ENCODE measurements around the gene SDK2. TPM values are rescaled to one million over a fixed set of nuclear protein-coding genes. Genes with fewer than 3 reads are reported as not detected.

The SDK2 gene
- polyA plus RNA-seq, 3 donors: 0.01 TPM; not detected in 2

DNA sequence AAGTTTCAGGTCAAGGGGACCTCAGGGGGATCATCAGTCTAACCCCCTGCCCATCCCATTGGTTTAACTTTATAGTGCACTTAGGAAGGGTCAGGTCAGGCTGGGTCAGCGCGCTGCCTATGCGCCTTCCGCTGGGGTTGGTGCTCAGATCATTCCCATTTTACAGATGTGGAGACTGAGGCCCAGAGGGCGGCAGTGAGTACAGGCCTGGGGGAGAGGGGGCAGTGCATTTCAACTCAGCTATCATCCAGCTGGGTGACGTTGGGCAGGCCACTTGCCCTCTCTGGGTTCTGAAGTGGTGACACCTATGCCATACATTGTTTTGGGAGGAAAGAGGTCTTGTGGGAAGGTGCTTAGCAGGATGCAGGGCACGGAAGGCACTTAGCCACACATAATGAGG, 204.6 kb downstream of the SDK2 start:
- no peak overlapping the region for H3K27ac ChIP-seq (ENCODE audit: low read depth in 1 of 2, low read length in 2 of 2)
- H3K4me3 ChIP-seq (replicated peaks in 1 of 3; ENCODE audit: low read depth in 2 of 3, low read length in 3 of 3): no peak overlapping the region
- H3K79me2 ChIP-seq (ENCODE audit: insufficient read depth, low read length): no peaks in the 10 kb centered on the region
- Mint-ChIP-seq H3K4me1 (no peaks in the 10 kb centered on the region), H3K4me3 (no peak overlapping the region), H3K36me3 (no peaks in the 10 kb centered on the region), H3K27ac (no peak overlapping the region), H3K27me3 (ENCODE audit: low read depth in 3 of 3) (peaks cover 0 to 2% (median 0%) of the 10 kb centered on the region in 3 donors), H3K9me3 (peaks cover 0 to 4% (median 0%) of the 10 kb centered on the region in 7 donors)
- H3K27me3 ChIP-seq (ENCODE audit: control insufficient read depth in 2 of 2, insufficient read depth in 2 of 2, low read length in 2 of 2): no peaks in the 10 kb centered on the region
- no peaks in the 10 kb centered on the region for H3K36me3 ChIP-seq (replicated peaks in 1 of 2; ENCODE audit: control insufficient read depth in 1 of 2, insufficient read depth in 2 of 2, low read length in 2 of 2)
- no peak overlapping the region for H3K9ac ChIP-seq (ENCODE audit: insufficient read depth, low read length, poor library complexity, severe bottlenecking)
- no peaks in the 10 kb centered on the region for H3K4me1 ChIP-seq (ENCODE audit: control insufficient read depth in 1 of 2, insufficient read depth in 2 of 2, low read length in 2 of 2)
- TF ChIP-seq, protein P1, sequence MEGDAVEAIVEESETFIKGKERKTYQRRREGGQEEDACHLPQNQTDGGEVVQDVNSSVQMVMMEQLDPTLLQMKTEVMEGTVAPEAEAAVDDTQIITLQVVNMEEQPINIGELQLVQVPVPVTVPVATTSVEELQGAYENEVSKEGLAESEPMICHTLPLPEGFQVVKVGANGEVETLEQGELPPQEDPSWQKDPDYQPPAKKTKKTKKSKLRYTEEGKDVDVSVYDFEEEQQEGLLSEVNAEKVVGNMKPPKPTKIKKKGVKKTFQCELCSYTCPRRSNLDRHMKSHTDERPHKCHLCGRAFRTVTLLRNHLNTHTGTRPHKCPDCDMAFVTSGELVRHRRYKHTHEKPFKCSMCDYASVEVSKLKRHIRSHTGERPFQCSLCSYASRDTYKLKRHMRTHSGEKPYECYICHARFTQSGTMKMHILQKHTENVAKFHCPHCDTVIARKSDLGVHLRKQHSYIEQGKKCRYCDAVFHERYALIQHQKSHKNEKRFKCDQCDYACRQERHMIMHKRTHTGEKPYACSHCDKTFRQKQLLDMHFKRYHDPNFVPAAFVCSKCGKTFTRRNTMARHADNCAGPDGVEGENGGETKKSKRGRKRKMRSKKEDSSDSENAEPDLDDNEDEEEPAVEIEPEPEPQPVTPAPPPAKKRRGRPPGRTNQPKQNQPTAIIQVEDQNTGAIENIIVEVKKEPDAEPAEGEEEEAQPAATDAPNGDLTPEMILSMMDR (IDR thresholded peaks at IDR 0.05): no peak
- no peak overlapping the region for H3K4me2 ChIP-seq (replicated peaks; ENCODE audit: extremely low read depth, low read length, poor library complexity, severe bottlenecking)
- no peaks in the 10 kb centered on the region for H3K9me3 ChIP-seq (replicated peaks in 1 of 2; ENCODE audit: control insufficient read depth in 1 of 2, insufficient read depth in 1 of 2, low read length in 2 of 2)
- DNase-seq: no peak
- intact Hi-C loops (cut with micrococcal nuclease): no loop called here
- 78% methylated on average over 5 of the region's 7 CpGs for WGBS (ENCODE audit: insufficient coverage)
- H4K20me1 ChIP-seq (ENCODE audit: insufficient read depth, low read length): no peaks in the 10 kb centered on the region
- H2AFZ ChIP-seq (ENCODE audit: insufficient read depth, low read depth, low read length, poor library complexity, severe bottlenecking): no peak overlapping the region

DNA sequence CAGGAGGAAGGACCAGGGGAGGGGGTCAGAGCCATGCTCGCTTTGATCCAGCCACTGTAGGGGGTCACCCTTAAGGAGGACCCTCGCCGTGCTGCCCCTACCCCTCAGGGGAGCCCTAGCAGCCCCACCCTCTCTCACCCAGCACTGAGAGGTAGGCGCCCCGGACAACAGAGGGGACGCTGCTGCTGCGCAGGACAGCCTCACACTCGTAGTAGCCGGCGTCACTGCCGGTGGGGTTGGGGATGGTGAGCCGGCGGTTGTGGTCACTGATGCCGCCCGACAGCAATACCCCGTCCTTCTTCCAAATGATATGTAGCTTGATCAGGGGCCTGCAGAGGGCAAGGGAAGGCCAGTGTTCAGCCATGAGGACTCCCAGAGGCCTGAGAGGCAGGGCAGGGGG, 206.4 kb downstream of the SDK2 start:
- Mint-ChIP-seq H3K27me3 (ENCODE audit: low read depth in 3 of 3) (no peaks in the 10 kb centered on the region), H3K9me3 (peaks cover 0 to 4% (median 0%) of the 10 kb centered on the region in 7 donors), H3K27ac (no peak overlapping the region), H3K36me3 (no peaks in the 10 kb centered on the region), H3K4me1 (no peaks in the 10 kb centered on the region), H3K4me3 (no peak overlapping the region)
- H3K79me2 ChIP-seq (ENCODE audit: insufficient read depth, low read length): no peaks in the 10 kb centered on the region
- no peak overlapping the region for H3K27ac ChIP-seq (ENCODE audit: low read depth in 1 of 2, low read length in 2 of 2)
- no peaks in the 10 kb centered on the region for H4K20me1 ChIP-seq (ENCODE audit: insufficient read depth, low read length)
- no peaks in the 10 kb centered on the region for H3K4me1 ChIP-seq (ENCODE audit: control insufficient read depth in 1 of 2, insufficient read depth in 2 of 2, low read length in 2 of 2)
- H2AFZ ChIP-seq (ENCODE audit: insufficient read depth, low read depth, low read length, poor library complexity, severe bottlenecking): no peak overlapping the region
- no peaks in the 10 kb centered on the region for H3K27me3 ChIP-seq (ENCODE audit: control insufficient read depth in 2 of 2, insufficient read depth in 2 of 2, low read length in 2 of 2)
- no peaks in the 10 kb centered on the region for H3K9me3 ChIP-seq (replicated peaks in 1 of 2; ENCODE audit: control insufficient read depth in 1 of 2, insufficient read depth in 1 of 2, low read length in 2 of 2)
- no peak overlapping the region for H3K4me2 ChIP-seq (replicated peaks; ENCODE audit: extremely low read depth, low read length, poor library complexity, severe bottlenecking)
- H3K9ac ChIP-seq (ENCODE audit: insufficient read depth, low read length, poor library complexity, severe bottlenecking): no peak overlapping the region
- no peak for DNase-seq
- no peak overlapping the region for H3K4me3 ChIP-seq (replicated peaks in 1 of 3; ENCODE audit: low read depth in 2 of 3, low read length in 3 of 3)
- 98% methylated on average over 11 of the region's 16 CpGs for WGBS (ENCODE audit: insufficient coverage)
- no peaks in the 10 kb centered on the region for H3K36me3 ChIP-seq (replicated peaks in 1 of 2; ENCODE audit: control insufficient read depth in 1 of 2, insufficient read depth in 2 of 2, low read length in 2 of 2)
- TF ChIP-seq, protein P1 (IDR thresholded peaks at IDR 0.05): no peak
- intact Hi-C loops (cut with micrococcal nuclease): no loop called here
